Measurements from ENCODE around the gene LUZP2. TPM values are rescaled to one million over a fixed set of nuclear protein-coding genes. Genes with fewer than 3 reads are reported as not detected.

LUZP2 gene
- total and polyA plus RNA-seq, 2 donors (not counting 1 experiment from before 2014, with no cell fraction given) = not detected

DNA sequence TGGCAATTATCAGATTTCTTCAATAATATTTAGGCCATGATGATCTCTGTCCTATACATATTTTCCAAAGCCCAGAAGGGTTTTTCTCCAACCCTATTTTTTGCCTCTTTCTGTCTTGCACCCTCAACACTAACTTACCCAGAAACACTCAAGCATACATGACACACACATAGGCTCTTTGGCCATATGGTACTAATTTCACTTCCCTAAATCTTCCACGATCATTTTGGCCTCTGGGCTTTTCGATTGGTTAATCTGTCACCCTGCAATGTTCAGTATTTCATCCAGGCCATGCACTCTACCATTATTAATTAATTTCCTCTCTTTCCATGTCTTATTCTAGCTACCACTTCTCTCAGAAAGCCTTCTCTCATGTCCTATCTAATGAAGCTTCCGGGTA, 59.8 kb downstream of the LUZP2 start:
- Histone ChIP-seq H3K9me3 (ENCODE audit: control extremely low read depth in 1 of 3, control insufficient read depth in 2 of 3, insufficient read depth in 1 of 3, low read length in 2 of 3) (no peaks in the 10 kb centered on the region), H3K4me2 (replicated peaks; ENCODE audit: low read depth, low read length, poor library complexity, severe bottlenecking) (no peak overlapping the region), H3K9ac (ENCODE audit: low read length) (no peak overlapping the region), H3K27me3 (replicated peaks in 1 of 4; ENCODE audit: control extremely low read depth in 1 of 4, control insufficient read depth in 3 of 4, insufficient read depth in 4 of 4, low read length in 3 of 4) (no peaks in the 10 kb centered on the region), H3K79me2 (ENCODE audit: control insufficient read depth, insufficient read depth, low read length) (no peaks in the 10 kb centered on the region), H2AFZ (ENCODE audit: insufficient read depth, low read depth, low read length, poor library complexity, severe bottlenecking) (no peak overlapping the region), H3K4me1 (ENCODE audit: control insufficient read depth in 2 of 2, insufficient read depth in 2 of 2, low read length in 2 of 2) (no peaks in the 10 kb centered on the region), H3K36me3 (replicated peaks in 1 of 2; ENCODE audit: control extremely low read depth in 1 of 2, control insufficient read depth in 1 of 2, extremely low read depth in 1 of 2, insufficient read depth in 2 of 2, low read length in 1 of 2) (no peaks in the 10 kb centered on the region), H4K20me1 (ENCODE audit: control insufficient read depth, insufficient read depth, low read length, poor library complexity, severe bottlenecking) (no peaks in the 10 kb centered on the region), H3K27ac (ENCODE audit: low read length in 2 of 2) (no peak overlapping the region), H3K4me3 (ENCODE audit: control extremely low read depth in 1 of 5, extremely low read depth in 1 of 5, insufficient read depth in 1 of 5, low read depth in 2 of 5, low read length in 4 of 5) (no peak overlapping the region)
- DNase-seq = no peak
- no peak for ATAC-seq (ENCODE audit: low read depth)
- TF ChIP-seq CTCF (IDR thresholded peaks at IDR 0.05) (no peak), EZH2 (IDR thresholded peaks at IDR 0.05; ENCODE audit: borderline replicate concordance, insufficient read depth, low read depth, low read length, poor library complexity, severe bottlenecking) (no peak)
- Mint-ChIP-seq H3K9me3 (ENCODE audit: insufficient read depth) (no peaks in the 10 kb centered on the region), H3K27ac (no peak overlapping the region), H3K4me1 (no peaks in the 10 kb centered on the region), H3K27me3 (no peaks in the 10 kb centered on the region), H3K4me3 (no peak overlapping the region)
- CTCF ChIA-PET = no interaction called here
- 67% methylated on average over 2 of the region's 3 CpGs for WGBS (ENCODE audit: insufficient coverage)
- intact Hi-C loops (cut with micrococcal nuclease) = no loop called here
- POLR2A ChIA-PET = no interaction called here

DNA sequence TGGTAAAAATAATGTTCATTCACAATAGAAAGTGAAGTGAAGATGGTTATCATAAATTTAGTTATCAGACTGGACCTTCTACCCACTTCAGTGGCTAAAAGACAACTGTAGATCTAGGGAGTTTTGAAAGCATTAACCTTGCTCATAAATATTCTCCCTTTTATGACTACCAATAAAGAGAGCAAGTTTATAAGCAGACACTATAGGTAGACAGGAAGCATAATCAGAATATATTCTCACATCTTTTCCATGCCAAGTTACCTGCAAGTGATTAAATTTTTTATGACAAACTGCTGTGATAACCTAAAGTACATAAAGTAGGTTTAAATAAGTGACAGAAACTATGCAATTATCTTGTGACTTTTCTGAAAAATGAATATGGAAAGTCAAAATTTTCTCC, 62.5 kb downstream of the LUZP2 start:
- Histone ChIP-seq H3K9ac (ENCODE audit: low read length) (no peak overlapping the region), H3K36me3 (replicated peaks in 1 of 2; ENCODE audit: control extremely low read depth in 1 of 2, control insufficient read depth in 1 of 2, extremely low read depth in 1 of 2, insufficient read depth in 2 of 2, low read length in 1 of 2) (no peaks in the 10 kb centered on the region), H3K4me1 (ENCODE audit: control insufficient read depth in 2 of 2, insufficient read depth in 2 of 2, low read length in 2 of 2) (no peaks in the 10 kb centered on the region), H3K4me3 (ENCODE audit: control extremely low read depth in 1 of 5, extremely low read depth in 1 of 5, insufficient read depth in 1 of 5, low read depth in 2 of 5, low read length in 4 of 5) (no peak overlapping the region), H2AFZ (ENCODE audit: insufficient read depth, low read depth, low read length, poor library complexity, severe bottlenecking) (no peak overlapping the region), H4K20me1 (ENCODE audit: control insufficient read depth, insufficient read depth, low read length, poor library complexity, severe bottlenecking) (no peaks in the 10 kb centered on the region), H3K4me2 (replicated peaks; ENCODE audit: low read depth, low read length, poor library complexity, severe bottlenecking) (no peak overlapping the region), H3K27me3 (replicated peaks in 1 of 4; ENCODE audit: control extremely low read depth in 1 of 4, control insufficient read depth in 3 of 4, insufficient read depth in 4 of 4, low read length in 3 of 4) (no peaks in the 10 kb centered on the region), H3K79me2 (ENCODE audit: control insufficient read depth, insufficient read depth, low read length) (no peaks in the 10 kb centered on the region), H3K27ac (ENCODE audit: low read length in 2 of 2) (no peak overlapping the region), H3K9me3 (ENCODE audit: control extremely low read depth in 1 of 3, control insufficient read depth in 2 of 3, insufficient read depth in 1 of 3, low read length in 2 of 3) (no peaks in the 10 kb centered on the region)
- ChIA-PET POLR2A (no interaction called here), CTCF (no interaction called here)
- Mint-ChIP-seq H3K27ac (no peak overlapping the region), H3K9me3 (ENCODE audit: insufficient read depth) (no peaks in the 10 kb centered on the region), H3K27me3 (no peaks in the 10 kb centered on the region), H3K4me1 (no peaks in the 10 kb centered on the region), H3K4me3 (no peak overlapping the region)
- no peak for DNase-seq
- intact Hi-C loops (cut with micrococcal nuclease) = no loop called here
- TF ChIP-seq CTCF (IDR thresholded peaks at IDR 0.05) = no peak
- no peak for TF ChIP-seq EZH2 (IDR thresholded peaks at IDR 0.05; ENCODE audit: borderline replicate concordance, insufficient read depth, low read depth, low read length, poor library complexity, severe bottlenecking)
- no peak for ATAC-seq (ENCODE audit: low read depth)
